Stimulated activated CD8-positive, alpha-beta memory T cell treated with anti-CD3 and anti-CD28 coated beads, Interleukin-7, amount 100 ng/mL, for 1 hour (primary cell): ENCODE data around the gene ZNF175.

ENCODE experiments used
- DNase-seq, 2 donors: peaks; one replicate each; pipeline ENCODE4 v3.0.0-alpha.2; 2020; ENCODE audit warnings: low read depth in 2 of 2

ZNF175 gene

DNA sequence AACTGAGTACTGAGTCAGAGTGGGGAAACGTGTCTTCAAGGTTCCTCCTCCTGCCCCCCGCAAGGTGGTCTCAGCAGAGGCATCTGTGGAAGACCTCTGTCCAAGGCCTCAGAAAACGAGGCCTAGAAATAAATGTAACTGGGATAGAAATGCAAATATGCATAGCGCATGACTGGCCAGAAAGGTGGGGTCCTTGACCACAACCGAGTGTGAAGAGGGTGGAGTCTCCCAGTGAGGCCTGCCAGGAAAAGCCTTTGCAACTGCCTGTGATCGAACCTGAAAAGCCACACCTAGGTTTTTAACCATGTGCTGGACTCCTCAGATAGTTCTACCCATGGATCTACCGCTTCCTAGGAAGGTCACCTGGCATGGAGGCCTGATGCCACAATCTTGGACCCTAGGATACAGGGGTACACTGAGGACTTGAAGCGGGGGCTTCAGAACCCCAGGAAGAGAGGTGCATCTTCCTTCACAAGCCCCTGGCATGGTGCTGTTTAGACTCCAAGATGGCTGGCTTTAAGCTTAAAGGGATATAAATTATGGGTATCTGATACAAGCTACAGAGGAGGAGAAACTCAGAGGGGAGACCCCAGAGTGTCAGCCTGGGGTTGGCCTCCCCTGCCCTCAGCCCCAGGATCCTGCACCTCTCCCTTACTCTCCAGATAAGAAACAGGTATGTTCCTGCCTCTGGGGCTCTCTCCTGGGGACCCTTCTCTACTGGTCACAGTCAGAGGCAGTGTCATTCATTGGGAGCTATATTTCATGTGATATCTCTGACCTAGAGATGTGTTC, 21.4 kb upstream of the ZNF175 start:
- DNase-seq = no peak

DNA sequence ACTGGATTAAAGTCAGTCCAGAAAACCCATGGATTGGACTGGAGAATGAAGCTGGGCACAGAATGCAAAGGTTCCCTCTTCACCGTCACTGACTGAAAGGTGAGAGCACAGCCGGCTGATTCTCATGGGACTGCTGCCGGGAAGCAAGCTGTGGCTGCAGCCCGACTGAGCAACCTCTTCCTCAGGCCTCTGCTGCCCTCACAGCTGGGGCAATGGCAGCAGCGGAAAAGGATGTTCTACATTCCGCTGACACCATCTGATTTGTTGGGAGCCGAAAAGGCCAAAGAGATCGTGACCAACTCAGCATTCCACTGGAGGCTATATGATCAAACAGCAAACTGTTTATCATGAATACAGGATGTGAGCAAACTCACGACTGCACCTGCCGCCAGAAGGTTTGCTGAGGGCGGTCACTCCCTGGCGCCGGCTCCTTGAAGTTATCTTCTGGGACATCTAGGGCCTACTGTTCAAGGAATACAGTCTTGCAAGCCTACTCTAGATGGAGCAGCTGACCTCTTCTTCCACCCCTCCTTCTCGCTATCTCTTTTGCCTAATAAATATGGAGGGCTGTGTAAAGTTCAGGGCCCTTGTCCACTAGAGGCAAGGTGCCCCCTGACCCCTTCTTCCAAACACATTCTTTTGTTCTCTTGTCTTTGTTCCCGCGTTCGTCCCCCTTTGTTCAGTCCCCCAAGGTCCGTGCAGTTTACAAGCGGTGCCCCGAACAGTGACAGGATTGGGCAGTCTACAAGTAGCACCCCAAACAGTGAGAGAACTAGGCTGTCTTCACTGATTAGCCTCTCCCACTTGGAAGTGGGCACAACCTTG, 20.0 kb upstream of the ZNF175 start:
- no peak for DNase-seq

DNA sequence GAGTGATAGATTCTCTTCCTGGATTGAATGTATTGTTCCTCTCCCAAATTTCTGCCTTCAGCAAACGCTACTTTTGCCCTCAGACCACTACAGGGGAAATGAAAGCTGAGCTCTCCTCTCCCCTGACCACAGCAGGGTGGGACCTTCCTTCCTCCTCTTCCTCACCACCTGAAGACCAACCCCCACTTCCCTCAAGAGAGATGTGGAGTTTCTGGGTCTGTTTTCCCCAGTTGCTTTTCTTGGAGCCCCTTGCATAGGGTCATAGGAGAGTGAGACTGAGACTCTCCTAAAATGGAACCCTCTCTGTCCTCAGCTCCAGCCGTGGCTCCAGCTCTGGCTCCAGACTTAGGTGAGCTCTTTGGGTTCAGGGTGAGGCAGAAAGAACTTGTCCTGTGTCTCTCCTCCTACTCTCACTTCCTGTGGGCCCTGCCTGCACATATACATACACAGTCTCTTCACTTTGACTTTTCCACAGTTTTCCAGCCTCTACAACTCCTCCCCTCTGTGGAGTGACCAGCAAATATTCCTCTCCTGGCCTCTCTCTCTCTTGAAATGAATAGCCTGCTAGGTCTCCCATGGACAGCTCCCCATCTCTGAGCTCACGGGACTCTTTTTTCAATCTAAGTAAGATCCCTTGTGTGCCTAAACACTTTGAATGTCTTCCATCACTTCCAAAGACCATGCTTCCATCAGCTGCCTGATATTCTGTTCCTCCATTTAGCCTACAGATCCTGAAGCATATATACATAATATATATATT, 19.2 kb upstream of the ZNF175 start:
- DNase-seq = no peak

DNA sequence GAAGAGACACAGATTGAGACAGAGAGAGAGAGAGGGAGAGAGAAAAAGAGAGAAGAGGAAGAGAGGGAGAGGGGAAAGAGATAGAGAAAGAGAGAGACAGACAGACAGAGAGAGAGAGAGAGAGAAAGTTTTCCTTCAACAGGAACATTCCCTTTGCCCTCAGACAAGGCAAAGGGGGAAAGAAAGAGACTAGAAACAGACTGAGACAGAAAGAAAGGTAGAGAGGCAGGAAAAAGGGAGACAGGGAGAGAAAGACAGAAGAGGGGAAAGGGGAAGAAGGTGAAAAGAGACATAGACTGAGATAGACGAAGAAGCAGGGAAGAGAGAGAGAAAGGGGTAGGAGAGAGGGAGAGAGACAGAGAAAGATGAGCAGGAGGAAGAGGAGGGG, 18.5 kb upstream of the ZNF175 start:
- DNase-seq = no peak

DNA sequence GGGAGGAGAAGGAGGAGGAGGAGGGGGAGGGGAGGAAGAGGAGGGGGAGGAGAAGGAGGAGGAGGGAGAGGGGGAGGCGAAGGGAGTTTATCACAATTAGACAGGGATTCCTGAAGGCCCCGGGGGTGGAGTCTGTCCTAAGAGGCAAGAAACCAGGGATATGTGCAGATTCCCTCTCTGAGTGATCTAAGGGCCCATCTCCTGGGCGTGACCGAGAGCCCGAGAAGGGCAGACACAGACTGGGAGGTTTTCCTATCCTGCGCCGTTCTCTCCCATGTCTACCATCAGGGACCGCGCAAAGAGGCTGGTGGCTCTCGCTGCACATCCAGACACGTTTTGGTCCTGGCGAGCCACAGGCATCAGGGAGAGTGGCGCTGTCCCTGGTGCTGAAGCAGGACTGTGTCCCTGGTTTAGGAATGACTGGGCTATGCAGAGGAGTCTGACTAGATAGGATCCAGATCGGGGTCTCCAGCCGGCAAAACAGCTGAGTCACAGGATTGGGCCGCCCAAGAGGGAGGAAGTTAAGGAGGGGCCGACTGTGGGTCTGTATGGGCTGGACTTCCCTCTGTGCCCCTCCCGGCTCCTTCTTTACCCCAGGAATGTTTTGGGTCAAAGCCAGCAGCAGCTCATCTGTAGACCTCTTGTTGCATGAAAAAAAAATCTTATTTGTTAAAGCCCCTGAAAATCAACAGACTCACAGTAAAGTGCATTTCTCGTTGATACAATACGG, 17.9 kb upstream of the ZNF175 start:
- DNase-seq = peak in 1 of 2 donors; percentile 12

DNA sequence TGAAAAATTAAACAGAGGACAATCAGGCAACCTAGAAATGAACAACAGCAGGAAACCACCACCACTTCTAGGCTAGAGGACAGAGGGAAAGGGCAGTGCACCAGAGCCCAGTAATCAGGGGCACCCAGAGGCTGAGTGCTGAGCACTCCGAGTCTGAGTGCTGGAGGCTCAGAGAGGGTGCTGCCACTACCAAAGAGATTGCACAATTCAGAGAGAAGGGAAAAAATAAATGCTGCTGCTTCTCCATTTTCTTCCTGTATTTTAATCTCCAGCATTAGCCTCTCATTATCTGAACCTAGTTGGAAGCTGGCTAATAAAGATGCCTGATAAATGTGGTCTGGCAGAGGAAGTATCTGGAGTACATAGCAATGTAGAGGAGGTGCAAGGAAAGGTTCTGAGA, 11.8 kb upstream of the ZNF175 start:
- no peak for DNase-seq

DNA sequence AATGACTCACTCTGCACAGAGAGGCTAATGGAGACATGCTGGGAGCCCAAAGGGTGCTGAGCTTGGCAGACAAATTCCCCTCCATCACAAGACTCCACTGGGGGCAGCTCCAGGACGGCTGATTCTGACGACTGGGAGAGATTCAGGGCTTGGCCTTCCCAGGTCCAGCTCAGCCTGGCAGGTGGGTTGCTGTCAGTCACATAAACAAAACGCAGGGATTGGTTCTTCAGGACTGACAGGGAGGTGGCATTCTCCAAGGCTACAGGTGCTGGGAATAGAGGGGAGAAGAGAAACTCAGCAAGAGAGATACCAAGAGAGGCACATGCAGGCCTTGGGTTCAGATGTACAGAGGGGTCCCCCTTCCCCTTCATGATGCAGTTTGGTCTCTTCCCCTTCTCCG, 10.7 kb upstream of the ZNF175 start:
- no peak for DNase-seq

DNA sequence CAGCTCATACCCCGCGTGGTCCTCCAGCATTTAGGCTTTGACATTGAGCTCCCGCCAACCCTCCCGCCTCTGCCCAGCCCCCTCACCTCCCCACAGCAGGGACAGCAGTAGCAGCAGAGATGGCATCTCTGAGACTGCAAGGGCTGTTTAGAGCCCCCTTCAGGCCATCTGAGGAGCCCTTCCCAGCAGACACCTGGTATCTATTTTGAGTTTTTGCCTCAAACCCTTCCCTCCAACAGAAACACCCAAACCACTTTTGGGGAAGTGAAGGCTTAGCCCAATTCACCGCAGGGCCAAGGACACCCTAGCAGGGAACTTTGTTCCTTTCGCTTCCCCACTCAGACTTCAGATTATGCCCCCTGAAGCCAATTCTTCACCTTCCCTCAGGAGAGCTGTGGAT, 6.3 kb upstream of the ZNF175 start:
- DNase-seq = no peak

DNA sequence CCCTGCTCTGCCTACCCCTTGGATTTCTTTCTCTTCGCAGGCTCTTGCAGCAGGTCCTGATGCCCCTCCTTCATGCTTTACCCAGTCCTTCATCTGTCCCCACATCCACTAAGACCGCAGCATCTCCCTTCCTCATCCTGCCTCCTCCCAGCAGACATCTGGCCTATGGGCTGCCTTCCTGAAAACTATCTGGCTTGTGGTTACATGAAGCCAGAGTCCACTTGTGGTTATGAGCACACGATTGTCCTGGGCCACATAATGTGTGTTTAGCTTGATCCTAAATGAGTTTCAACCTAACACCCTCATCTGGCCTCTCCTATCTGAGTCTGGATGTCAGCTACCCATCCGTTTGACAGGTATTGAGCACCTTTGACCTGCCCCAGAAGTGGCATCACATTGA, 5.5 kb upstream of the ZNF175 start:
- DNase-seq = no peak

DNA sequence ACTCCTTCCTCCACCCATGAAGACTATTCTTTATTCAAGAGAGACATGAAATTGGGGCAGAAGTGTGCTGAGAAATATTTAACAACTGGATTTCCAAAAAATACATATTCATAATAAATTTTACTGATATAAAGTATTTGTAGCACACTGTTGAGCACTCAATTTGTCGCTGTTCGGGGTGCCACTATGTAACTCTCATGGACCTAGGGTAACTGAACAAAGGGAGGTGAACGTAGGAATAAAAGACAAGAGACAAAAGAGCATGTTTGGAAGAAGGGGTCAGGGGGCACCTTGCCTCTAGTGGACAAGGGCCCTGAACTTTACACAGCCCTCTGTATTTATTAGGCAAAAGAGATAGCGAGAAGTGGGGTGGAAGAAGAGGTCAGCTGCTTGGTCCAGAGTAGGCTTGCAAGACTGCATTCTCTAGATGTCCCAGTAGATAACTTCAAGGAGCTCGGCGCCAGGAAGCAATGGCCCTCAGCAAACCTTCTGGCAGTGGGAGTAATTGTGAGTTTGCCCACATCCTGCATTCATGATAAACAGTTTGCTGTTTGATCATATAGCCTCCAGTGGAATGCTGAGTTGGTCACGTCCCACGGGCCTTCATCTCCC, 4.5 kb upstream of the ZNF175 start:
- no peak for DNase-seq

DNA sequence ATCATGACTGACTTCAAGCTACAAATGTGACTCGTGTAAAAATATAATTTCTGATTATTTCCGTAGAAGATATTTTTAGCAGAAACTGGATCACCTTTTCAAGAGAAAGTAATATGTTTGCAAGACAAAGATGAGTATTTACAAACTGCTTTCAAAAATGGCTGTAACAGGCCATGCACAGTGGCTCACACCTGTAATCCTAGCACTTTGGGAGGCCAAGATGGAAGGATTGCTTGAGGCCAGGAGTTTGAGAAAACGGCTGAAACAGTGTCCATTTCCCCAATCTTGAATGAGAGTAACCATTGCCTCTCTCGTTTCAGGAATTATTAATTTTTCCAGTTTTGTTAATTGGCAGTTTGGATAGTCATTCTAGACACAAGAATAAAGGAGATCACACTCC, 3.5 kb upstream of the ZNF175 start:
- DNase-seq = no peak

DNA sequence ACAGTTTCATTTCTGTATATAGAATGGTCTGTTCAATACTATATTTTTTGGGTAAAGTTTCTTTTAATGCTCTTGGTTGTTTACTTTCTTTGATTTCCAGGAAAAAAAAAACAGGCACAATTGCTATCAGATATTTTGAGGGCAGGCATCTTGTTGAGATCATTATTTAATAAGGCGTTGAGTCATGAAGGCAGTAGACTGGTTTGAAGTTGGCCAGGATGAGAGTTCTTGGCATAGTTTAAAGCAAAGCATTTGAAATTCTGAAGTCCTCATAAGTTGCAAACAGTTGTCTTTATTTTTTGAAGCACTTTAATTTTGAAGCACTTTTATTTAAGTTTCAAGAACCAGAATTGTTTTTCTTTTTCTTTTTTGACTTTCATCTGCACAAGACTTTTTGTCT, 2.6 kb upstream of the ZNF175 start:
- no peak for DNase-seq

DNA sequence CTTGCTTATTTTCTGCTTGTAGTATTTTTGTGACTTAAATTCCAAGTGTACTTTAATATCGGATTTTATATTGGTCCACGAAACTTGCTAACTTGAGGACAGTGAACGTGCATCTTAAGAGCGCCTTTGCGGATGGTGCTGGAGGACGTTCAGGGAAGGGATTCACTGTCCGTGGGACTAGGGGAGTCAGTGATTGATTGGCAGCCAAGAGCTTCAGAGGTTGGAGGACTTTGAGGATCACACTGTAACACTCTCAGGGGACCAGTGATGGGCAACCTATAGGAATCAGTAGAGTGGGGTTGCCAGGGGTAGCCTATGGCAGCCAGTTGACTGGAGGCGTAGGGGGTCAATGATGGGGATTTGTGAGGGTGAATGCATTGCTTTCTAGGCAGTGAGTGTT, 516 bp downstream of the ZNF175 start:
- DNase-seq = no peak

DNA sequence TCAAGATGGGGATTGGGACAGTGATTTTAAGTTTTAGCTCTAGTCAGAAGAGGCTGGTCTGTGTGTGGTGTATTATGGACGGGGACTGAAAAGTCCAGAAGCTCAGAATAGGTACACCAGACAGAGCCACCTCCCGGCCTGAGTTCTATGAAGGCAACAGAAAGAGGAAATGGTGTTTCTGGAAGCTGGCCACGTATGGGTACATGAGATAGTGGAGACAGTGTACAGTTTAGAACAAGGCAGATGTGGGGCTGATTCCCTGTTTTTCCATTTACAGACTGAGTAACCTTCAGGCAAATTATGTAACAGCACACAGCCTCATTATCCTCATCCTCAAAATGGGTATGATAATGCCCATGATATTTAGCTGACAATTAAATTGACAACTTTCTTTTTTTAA, 1.3 kb downstream of the ZNF175 start:
- no peak for DNase-seq

DNA sequence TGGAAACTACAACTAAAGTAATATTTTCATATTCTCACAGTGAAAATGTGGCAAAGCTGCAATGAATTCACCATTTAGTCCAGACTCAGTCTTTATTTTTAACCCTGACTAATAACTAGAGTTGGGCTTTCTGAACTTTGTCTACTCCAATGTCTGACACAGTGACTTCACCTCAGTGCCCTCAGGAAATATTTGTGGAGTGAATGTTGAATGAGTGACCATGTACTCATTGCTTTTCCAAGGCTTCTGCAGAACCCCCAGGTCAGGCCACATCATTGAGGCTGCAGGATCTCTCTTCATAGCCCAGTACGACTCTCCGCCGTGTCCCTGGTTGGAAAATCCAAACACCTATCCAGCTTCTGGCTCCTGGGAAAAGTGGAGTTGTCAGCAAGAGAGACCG, 1.8 kb downstream of the ZNF175 start:
- DNase-seq = no peak

DNA sequence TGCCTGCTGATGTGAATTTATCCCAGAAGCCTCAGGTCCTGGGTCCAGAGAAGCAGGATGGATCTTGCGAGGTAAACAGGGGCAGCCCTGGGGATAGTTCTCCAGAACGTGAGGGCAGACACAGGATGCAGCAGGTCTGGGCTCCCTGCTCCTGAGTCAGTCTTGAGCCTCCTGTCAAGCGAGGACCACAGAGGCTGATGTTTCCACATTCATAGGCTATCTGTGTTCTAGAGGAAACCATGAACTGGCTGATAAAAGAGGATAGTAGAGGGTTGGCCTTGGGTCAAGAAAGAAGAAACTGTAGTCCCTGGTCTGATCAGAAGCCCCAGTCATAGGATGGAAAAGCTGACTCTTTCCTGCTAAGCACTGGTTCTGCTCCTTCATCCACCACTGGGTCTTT, 2.2 kb downstream of the ZNF175 start:
- DNase-seq = no peak

DNA sequence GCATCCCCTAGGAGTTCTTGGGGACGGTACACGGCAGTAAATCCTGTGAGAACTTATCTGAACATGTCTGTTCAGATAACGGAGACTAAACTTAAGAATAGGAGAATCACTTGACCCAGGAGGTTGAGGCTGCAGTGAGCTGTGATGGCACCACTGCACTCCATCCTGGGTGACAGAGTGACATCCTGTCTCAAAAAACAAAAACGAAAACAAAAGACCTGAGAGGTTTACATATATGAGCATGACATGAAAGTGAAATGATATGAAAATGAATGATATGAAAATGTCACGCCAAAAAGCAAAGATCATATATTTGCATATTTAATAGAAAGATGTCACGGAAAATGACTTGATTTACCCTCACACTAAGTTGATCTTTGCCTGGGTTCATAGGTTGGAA, 5.8 kb downstream of the ZNF175 start:
- no peak for DNase-seq

DNA sequence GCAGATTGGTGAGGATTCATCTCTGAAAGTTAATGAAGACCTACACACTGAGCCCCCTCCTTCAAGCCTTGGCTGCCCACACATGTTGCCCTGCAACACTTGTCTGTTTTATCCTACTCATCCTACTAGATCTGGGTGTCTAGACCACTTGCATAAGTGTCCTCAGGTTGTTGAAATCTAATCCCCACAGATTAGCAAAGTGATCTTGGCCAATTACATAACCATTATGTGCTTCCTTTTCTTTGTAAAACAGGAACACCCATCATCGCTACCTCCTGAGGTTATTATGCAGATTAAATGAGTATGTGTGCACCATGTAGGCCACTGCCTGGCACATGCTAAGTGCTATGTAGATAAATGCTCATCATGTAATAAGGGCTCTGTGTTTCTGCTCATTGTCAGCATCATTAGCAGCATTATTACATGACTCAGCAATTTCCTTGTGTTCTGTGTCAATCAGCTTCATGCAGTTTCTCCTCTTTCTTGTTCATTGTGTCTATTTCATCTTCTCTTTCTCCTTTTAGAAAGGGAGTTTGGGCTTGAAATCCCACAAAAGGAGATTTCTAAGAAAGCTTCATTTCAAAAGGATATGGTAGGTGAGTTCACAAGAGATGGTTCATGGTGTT, 15.1 kb downstream of the ZNF175 start:
- DNase-seq = no peak

DNA sequence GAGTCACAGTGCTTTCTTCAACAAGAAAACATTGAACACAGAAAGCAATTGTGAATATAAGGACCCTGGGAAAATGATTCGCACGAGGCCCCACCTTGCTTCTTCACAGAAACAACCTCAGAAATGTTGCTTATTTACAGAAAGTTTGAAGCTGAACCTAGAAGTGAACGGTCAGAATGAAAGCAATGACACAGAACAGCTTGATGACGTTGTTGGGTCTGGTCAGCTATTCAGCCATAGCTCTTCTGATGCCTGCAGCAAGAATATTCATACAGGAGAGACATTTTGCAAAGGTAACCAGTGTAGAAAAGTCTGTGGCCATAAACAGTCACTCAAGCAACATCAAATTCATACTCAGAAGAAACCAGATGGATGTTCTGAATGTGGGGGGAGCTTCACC, 15.7 kb downstream of the ZNF175 start:
- no peak for DNase-seq

DNA sequence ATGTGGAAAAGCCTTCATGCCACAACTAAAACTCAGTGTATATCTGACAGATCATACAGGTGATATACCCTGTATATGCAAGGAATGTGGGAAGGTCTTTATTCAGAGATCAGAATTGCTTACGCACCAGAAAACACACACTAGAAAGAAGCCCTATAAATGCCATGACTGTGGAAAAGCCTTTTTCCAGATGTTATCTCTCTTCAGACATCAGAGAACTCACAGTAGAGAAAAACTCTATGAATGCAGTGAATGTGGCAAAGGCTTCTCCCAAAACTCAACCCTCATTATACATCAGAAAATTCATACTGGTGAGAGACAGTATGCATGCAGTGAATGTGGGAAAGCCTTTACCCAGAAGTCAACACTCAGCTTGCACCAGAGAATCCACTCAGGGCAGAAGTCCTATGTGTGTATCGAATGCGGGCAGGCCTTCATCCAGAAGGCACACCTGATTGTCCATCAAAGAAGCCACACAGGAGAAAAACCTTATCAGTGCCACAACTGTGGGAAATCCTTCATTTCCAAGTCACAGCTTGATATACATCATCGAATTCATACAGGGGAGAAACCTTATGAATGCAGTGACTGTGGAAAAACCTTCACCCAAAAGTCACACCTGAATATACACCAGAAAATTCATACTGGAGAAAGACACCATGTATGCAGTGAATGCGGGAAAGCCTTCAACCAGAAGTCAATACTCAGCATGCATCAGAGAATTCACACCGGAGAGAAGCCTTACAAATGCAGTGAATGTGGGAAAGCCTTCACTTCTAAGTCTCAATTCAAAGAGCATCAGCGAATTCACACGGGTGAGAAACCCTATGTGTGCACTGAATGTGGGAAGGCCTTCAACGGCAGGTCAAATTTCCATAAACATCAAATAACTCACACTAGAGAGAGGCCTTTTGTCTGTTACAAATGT, 16.4 kb downstream of the ZNF175 start:
- no peak for DNase-seq
